HG02610 (cell line): Measurements from ENCODE around the gene BCAN.

Source experiments
- ATAC-seq: cut with Tn5 transposase; IDR thresholded peaks from one replicate; pipeline ENCODE4 v1.9.1; 2021; ENCODE audit warnings: mild to moderate bottlenecking, moderate library complexity; ENCODE audit not compliant: unreplicated experiment

The BCAN gene

DNA sequence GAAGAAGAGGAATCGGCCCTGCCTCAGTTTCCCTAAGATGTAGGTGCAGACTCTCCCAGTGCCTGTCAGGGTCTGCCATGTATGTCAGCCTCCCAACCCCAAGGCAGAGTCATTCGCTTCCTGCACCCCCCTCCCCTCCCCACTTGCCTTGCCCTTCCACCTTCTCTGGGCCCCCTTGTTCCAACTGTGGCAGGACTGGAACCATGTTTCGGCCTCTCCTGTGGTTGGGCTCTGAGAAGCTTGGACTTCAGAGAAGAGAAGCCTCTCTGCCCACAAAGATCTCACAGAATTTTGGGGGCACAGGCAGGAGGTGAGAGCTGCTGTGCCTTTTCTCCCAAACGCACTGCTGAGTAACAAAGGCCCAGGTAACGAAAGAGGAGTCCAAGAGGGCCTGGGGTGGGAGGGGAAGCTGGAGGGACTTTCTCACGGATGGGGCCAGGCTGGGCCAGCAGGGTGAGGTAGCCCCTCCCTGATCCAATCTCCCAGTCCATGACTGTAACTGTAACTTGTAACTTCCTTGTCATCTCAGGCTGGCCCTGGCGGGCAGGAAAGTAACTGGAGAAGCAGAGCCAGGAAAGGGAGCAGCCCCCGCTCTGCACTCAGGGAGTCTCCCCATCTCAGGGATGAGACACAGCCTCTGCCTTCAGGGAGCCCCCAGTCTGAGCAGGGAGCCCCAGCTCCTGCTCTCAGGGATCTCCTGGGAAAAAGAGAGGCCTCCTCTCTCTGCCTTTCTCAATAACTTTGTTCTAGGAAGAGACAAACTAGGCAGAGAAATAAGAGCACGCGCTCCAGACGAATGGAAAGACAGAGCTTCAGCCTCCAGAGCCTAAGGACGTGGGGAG lies 52.2 kb downstream of the BCAN start:
- ATAC-seq = no peak

DNA sequence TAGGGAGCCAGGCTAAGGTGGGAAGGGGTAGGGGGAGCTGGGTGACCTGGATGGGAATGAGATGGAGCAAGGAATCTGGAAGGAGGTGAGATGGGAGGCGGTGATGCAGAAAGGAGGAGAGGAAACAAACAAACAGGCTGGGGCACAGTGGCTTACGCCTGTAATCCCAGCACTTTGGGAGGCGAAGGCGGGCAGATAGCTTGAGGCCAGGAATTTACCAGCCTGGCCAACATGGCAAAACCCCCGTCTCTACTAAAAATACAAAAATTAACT lies 52.7 kb downstream of the BCAN start:
- ATAC-seq = no peak

DNA sequence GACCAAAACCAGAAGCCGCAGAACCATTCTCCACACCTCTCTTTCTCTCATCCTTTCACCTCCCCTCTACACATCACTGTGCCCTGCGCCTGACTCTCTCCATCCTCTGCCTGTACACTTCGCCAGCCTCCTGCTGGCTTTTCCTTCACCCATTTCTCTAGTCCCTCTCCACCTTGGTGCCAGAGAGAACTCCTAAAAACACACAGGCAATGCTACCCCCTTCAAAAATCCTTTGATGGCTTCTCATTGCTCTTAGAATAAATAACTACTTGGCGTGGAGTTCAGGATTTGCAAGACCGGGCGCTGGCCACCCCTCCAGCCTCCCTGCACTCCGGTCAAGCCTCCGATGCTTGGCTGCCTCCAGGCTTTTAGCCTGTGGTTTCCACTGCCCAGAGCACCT lies 54.8 kb downstream of the BCAN start:
- no peak for ATAC-seq

DNA sequence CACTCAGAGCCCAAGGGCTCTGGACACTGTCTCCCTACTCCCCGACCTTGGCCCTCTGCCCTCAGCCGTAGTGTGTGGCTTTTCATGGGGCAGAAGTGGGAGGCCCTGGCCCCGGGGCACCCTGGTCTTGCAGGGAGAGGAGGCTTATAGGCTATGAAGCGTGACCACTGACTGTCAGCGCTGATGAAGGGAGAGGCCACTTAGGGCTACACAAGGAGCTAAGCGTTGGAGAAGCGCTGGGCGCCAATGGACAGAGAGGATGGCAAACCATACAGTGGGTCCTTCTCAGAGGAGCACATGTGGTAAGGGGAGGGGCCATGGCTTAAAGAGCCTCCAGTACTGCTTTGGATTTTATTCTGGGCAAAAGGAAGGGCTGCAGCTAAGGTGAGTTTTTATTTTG lies 55.6 kb downstream of the BCAN start:
- ATAC-seq = no peak

DNA sequence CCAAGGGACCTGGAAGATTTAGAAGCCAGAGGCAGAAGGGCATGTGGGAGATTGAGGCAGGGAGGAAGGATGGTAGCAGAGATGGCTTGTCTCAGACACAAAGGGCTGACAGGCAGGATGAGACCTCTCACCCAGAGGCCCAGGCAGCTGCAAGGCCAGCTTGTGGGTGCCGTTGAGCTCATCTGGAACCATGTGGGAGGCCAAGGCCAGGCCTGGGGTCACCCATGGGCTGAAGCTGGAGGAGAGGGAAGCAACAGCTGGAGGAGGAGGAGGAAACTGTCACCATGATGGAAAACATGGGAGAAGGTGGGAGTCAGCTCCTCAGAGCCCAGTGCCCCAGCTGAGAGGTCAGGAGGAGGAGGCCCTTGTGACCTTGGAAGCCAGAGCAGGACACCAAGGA lies 57.1 kb downstream of the BCAN start:
- ATAC-seq = no peak

DNA sequence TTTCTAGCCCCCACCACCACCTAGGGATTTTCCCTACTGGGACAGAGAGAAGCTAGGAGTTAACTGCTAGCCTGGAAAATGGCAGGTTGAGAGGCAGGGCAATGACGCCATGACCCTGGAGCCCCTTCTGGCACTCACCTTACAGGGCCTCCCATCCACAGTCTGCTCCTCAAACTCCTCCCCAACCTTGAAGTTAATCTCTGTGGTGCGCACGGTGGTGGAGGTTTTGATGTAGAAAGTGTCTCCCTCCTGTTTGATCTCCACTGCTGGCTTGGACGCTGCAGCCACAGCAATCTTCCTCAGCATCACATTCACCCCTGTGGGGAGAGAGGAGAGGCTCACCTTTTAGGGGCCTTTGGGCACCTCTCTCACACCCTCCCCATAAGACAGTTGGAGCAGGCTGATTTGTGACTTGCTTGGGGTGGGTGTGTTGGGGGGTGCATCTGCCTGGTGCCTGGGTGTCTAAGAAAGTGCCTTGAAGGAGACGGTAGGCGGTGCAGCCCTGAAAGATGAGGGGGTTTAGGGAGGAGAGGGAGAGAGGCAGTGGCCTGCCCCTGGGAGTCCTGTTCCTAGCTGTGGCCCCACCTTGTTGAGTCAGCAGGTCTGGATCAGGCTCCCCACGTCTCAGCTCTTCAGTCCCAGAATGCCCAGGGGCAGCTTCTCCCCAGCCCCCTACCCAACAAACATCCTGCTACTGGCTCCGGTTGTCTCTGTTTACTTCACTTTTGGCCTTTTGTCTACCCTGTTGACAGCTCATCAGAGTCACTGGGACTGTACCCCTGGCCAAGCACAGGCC lies 59.0 kb downstream of the BCAN start:
- no peak for ATAC-seq

DNA sequence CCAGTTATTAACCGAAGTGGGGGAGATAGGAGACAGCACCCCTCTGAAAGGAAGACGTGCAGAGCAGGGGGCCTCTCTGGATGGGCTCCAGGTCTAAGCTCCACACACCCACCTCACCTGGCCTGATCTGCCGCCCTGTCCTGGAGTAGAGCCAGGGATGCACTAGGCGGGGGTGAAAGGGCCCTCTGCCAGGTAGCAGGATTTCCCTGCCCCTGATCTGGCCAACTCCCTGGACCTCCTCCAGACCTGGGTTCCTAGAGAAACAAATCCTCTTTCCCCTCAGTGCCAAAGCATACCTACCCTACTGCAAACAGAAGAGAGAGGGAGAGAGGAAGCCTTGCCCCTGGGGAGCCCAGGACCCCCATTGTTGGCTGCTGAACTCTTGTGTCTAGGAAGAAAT lies 61.4 kb downstream of the BCAN start:
- no peak for ATAC-seq

DNA sequence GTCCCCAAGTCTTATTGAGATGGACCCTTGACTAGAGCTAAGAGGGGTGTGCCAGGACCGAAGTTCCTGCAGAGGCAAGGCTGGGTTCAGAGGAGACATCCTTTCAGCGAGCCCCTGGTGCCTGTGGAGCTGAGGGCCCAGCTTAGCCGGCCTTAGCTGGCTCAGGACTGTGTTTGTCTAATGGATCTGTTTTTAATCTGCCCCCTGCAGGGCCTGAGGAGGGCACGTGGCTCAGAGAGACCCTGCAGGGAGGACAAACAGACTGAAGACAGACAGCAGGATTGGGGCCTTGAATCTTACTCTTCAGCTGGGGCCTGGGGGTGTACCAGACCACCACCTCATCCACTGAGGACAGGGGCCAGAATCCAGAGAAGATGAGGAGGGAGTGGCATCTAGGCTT lies 61.8 kb downstream of the BCAN start:
- ATAC-seq = no peak

DNA sequence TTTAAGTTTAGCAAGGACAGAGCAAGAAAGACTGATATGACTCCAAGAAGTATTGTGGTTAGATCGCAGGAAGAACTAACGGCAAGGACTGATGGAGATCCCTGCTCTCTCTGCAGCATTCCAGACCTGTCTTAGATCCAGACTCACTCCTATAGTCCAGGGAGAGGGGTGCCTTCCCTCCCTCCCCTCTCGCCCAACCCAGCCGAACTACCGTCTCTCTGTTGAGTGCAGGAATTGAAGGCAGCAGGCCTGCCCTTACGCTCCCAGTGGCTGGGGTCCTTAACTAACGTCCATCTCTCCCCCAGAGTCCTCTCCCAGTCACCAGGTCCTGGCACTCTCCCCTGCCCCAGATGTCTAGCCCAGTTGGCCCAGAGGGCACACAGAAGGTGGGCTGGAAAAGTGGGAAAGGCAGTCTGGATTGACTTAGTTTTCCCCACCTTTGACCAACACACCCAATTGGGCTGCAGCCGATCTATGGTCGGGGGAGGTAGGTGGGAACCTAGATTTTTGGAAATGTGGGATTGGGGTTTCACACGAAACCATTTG lies 62.3 kb downstream of the BCAN start:
- ATAC-seq = no peak

DNA sequence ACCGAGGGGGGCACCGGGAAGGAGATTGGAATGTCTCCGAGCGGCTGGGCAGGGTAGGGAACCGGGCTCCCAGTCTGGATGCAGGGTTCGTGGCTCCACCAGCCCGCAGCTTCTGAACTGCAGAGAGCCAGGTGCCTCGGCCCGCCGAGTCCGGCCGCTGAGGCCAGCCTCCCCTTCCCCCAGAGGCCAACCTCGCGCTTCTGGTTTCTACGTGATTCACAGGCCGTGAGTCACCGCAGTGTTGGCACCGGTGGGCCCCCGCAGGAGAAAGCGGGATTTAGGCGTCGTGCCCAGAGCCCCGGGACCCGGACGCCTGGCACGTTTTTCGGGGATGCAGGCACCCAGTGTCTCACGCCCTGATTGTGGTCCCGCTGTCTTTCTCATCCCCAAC lies 63.0 kb downstream of the BCAN start:
- ATAC-seq = no peak

DNA sequence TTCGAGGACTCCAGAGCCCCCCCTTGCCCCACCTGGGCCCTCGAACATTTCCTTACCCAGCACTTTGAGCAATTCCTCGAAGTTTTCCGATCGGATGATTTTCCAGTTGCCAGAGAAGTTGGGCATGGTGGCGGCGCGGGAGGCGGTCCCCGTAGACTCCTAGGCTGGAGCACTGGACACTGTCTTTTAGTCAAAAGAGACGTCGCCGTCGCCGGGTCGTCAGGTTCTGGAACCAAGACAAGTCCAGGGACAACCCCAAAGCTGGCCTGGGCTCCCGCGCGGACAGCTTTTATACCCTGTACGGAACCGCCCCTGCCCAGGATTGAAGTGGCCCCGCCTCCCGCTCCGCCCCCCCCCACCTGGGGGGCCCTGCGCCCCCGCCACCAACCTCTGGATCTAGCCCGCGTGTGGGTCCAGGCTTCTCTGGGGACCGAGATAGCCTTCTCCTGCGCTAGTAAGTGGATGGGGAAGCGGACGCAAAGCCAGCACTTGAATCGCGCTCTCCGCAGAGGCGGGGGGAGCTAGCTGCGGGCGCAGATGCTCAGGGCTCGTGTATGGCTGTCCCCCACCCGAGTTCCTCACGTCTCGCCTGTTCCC lies 63.5 kb downstream of the BCAN start, which contains the start of gene CRABP2:
CRABP2 (minus strand) TSS at position 263 of the 597 bp plus-strand sequence; CDS start at position 126, 137 bp downstream.
- ATAC-seq = no peak

DNA sequence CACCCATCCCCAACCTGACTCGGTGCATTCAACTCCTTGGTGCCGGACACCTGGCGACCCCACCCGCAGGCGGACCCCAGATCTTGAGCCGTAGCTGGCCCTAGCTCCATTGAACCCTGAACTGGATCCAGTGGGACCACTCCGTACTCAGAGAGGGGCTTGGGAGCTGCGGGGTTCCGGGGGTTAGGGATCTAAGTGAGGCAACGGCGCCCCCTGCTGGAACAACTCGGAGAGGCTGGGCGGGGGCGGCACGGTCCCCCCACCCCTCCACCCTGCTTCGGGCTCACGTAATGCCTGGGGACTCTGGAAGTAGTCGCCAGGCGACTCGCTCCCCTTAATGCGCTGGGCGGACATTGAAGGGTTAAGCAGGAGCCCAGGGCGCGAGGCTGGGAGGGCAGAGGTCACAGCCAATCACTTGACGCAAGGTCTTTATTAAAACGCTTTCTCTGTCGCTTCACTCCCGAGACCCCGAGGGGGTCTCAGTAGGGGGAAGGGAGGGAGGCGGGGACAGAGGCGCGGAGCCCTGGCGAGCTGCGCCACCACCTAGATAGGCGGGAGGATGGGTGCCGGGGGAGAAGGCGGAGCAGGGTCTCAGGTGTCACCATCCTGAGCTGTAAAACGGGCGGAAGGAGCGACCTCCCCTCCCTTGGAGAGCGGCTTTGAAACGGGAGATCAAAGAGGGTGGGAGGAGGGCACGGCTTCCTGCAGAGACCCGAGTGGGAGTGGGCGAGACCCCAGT lies 64.2 kb downstream of the BCAN start:
- ATAC-seq = no peak

DNA sequence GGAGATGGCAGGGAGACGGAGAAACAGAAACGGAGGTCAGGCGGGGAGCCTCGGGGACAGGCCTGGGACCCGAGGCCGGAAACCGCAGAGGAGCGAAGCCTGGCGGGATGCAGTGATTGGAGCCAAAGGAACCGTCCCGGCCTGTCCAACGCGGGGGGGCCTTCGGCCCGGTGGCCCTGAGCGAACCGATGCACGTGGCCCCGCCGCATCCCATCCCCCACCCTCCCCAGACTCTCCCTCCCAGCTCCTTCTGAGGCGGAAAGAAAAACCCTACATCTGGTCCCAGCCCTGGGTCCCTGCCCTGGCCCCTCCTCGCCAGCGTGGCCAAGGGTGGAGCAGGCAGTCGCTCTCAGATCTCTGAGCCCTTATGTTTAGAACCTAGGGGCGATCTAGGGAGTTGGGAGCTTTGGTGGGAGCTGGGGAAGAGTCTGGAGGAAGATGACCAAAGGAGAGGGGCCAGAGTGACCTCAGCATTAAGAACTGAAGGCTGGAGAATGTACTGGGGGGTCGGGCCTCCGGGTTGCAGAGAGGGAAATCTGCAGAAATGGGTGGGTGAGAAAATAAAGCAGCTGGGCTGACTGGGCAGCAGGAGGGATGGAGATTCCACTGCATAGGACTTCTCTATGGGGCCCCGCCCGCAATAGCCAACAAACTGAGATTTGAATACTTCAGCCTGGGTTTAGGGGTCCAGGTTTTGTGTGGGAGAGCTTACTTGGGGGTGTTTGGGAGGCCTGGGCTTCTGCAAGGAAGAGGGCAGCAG lies 64.9 kb downstream of the BCAN start:
- no peak for ATAC-seq

DNA sequence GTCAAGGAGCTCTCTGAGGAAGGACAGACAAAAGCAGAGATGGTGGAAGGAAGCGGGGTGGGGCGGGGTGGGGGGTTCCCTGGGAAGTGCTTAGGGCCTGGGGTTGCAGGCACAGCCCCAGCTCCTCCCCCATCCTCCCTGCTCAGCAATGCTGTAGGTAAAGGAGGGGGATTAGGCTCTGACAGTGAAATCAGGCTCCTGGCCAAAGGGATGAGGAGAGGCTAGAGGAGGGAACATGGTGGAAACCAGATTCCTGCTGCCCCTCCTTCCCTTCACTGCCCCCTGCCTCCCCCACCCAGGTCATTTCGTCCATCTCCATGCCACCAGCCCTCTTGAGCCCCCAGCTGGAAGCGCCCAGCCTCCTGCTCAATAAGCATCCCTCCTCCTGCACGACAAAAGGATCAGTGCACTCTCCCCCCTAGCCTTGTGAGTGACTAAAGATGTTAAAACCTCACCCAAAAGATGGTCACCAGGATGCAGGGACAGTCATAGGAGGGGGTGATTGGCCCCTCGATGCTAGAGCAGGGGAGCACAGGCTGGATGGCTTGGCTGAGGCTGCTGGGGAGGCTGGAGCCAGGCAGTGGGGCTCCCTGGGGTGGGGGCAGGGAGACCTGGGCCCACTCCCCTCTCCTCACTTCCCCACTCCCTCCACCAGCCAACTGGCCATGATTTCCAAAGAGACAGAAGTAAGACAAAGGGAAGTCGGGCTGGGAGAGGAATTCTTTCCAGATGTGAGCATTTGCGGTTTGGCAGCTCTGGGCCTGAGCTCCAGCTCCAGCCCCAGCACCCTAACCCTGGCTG lies 65.7 kb downstream of the BCAN start:
- ATAC-seq = no peak

DNA sequence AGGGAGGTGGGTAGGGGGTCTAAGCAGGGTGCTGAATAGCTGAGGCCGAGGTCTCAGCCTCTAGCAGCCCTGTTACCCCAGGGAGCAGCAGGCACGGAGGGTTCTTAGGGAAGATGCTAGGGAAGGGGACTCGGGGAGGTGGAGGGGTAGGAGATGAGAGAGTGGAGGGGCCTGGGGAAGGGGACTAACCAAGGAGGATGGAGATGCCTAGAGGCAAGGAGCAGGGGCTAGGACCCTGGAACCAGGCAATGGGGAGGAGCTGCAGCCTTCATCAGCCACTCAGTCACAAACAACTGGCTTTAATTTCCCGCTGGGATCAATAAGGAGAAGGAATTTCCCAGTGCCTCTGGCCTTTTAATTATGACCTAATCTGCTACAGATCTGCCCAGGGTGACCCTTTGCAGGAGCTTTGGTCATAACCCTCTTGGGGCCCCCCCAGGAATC lies 66.3 kb downstream of the BCAN start:
- no peak for ATAC-seq

DNA sequence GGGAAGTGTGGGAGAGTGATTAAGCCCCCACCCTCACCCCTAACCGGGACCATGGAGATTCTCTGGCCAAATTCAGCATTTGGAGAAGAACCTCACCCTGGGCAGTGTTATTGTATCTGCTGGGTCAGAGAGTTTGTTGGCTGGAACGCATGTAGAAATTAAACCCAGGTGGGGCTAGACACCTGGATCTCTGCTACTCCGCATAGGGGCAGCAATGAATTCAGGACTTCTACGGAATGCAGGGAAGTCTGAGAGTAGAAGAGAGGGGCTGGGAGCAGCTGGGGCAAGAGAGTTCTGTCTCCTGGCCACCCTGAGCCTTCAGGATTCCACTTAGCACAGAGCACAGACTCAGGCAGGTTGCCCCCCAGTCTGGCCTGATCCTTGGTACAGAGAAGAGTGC lies 67.1 kb downstream of the BCAN start:
- no peak for ATAC-seq
